C4-2B (cell line): ENCODE data around the gene DRC3.

Experiments
- H3K27ac ChIP-seq: fragments of 450-650 bp; 2 replicates; pipeline ENCODE4 v1.5.1; 2017
- CTCF ChIP-seq: fragments of 450-650 bp; conservative IDR thresholded peaks from 2 replicates; pipeline ENCODE4 v1.5.1; 2017; ENCODE audit warnings: mild to moderate bottlenecking
- ZFX ChIP-seq: fragments of 450-650 bp; IDR thresholded peaks from 2 replicates; pipeline ENCODE4 v1.6.1; 2017

Gene DRC3

DNA sequence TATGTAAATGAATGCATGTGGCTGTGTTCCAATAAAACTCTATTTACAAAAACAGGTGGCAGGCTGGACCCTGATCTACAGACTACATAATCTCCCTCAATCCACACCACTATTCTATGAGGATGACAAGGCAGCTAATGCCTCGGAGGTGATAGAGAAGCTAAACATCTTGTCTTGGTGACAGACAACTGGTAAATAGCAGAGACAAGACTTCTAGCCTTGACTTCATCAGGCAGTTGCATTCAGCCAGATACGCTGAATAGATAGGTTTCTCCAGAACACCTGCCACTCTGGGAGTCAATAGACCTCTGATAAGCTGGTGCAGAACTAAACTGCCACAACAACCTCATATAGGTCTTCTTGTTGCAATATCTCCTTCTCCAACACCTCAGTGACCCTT lies 63.0 kb downstream of the DRC3 start:
- TF ChIP-seq CTCF (no peak), ZFX (no peak)
- no peak overlapping the region for H3K27ac ChIP-seq

- TF ChIP-seq ZFX (no peak), CTCF (no peak)
- no peak overlapping the region for H3K27ac ChIP-seq
Measured at GRCh38 chr17:18037486-18037885, 64.8 kb downstream of the DRC3 start.

DNA sequence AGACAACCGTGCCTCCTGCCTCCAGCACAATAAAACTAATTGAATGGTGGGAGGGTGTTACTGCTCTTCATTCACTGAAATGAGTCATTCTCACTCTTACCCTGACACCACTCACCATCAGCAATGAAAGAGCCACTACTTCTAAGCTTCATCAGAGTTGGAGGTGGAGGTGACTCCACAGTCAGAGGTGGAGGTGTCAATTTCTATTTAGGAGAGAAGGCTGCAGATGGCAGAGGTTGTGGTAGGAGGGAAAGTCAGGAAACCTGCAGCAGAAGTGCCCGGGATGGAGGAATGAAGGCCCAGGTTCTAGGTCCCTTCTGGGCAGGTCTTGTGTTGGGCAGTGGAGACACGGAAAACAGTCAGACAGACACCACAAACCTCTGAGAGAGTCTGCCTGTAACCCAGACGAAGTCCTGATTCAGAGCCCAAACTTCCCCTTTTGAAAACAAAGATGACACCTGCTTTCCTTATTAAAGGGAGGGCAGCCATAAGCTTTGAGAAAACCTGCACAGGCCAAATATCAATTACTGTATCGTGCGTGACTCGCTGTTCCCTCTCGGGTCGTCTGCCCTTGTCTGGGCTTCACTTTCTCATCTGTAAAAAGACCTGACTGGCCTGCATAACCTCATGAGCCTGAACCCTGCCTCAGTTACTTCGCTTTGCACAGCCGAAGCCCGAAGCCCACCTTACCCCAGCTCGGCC lies 65.6 kb downstream of the DRC3 start:
- TF ChIP-seq CTCF (no peak), ZFX (no peak)
- H3K27ac ChIP-seq = peak overlapping the region; percentile 75

DNA sequence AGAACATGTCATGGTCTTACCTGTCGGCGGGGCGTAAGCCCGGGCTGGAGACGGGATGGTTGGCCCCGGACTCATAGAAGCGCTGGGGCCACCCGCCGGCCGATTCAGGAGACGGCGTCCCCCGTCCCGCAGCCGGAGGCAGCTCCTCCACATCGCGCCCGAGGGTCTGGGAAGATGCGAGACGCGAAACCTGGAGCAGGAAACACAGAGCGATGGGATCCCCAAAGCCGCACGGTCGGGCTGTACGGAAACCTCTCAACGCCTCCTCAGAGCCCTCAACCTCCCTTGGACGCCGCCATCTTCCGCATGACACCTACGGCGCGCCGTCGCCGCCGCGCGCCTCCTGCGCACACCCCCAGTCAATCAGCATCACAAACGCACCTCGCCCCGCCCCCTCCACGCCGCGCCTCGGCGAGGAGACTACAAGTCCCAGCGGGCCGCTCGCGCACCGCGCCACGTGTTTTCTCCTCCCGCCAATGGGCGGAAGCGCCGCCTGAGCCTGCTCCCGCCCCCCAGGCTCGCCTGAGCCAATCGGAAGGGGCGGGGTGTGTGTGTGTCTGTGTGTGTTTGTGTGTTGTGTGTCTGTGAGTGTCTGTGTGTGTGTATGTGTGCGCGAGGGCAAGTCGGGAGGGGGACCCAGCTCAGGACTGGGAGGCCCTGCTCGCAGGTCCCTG lies 66.3 kb downstream of the DRC3 start, which contains the start of the genes ATPAF2 and GID4:
ATPAF2 (minus strand) TSS at position 308 of the 674 bp plus-strand sequence; CDS start at position 153, 155 bp downstream.
GID4 (plus strand) TSS at position 548 of the 674 bp plus-strand sequence; CDS start at position 605, 57 bp downstream.
- H3K27ac ChIP-seq = peak within 1 kb of the TSS; percentile 75
- TF ChIP-seq CTCF (peak; percentile 14; the same call in 1 of the 2 replicates), ZFX (peak; percentile 39; the same call in 1 of the 2 replicates)

DNA sequence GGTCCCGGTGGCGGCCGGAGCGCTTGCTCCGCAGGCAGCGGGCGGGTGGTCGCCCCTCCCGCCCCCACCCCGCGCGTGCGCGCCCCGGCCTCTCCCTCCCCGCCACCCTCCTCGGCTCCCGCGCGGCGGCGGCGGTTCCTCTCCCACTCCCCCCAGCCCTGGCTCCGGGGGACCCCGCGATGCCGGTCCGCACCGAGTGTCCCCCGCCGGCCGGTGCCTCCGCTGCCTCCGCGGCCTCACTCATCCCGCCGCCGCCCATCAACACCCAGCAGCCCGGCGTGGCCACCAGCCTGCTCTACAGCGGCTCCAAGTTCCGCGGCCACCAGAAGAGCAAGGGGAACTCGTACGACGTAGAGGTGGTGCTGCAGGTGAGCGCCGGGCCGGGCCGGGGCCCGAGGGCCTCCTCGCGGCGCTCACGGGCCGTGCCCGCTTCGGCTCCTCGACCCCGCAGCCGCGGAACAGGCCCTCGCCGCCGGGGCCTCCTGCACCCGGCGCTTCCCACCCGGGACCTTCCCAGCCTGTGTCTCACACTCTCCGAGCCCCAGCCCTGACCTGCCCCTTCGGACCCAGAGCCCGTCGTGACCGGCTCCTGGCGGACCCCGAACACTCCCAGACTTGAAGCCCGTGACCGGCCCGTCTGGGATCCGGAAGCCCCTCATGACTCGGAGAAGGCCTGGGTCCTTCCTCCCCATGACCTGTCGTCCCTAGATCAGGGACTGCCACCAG lies 67.0 kb downstream of the DRC3 start:
- TF ChIP-seq CTCF (no peak), ZFX (peak; percentile 86)
- H3K27ac ChIP-seq = peak overlapping the region; percentile 75

DNA sequence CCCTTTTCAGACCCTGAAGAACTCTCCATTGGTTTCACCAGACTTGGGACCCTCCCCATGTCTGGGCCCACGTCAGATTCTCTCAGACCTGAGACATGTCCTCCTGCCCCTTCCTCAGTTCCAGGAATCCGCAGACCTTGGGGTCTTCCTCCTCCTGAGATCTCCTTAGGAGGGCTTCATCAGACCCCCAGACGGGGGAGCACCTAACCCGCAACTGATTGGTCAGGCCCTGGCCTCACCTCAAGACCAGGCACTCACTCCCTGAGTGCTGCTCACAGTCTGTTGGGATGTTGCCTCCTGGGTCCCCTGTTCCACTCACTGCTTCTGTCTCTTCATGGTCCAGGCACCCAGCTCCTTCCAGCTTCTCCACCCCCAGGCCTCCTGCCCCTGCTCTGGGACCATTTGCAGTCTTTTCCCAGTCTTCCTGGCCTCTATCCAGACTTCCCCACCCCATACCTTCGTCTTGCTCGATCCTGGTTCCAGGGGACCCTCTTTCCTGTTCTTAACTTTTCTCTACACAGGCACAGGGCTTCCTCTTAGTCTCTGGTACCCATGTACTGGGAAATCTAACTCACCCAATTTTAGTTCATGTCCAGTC lies 67.7 kb downstream of the DRC3 start:
- no peak for TF ChIP-seq CTCF
- no peak for TF ChIP-seq ZFX
- H3K27ac ChIP-seq = peak overlapping the region; percentile 75
